ENCODE results near the gene CLK1.

DNA sequence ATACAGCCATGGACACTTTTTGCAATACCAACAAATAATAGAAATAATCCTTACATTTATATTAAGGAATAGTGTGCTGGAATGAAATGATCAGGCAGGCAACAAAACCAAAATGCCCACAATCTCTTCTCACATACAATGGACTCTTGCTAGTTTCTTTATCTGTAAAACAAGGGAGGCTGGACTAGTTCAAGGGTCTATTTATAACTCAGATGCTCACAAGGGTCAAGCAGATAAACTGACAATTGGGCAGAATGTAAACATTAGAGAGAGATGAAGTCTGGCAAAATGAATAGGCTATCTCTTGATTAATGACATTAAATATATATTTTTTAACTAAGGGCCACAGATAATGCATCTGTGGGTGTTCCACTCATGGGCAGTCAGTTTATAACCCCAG is 13.0 kb upstream of the CLK1 start:
- TF ChIP-seq, protein P1, sequence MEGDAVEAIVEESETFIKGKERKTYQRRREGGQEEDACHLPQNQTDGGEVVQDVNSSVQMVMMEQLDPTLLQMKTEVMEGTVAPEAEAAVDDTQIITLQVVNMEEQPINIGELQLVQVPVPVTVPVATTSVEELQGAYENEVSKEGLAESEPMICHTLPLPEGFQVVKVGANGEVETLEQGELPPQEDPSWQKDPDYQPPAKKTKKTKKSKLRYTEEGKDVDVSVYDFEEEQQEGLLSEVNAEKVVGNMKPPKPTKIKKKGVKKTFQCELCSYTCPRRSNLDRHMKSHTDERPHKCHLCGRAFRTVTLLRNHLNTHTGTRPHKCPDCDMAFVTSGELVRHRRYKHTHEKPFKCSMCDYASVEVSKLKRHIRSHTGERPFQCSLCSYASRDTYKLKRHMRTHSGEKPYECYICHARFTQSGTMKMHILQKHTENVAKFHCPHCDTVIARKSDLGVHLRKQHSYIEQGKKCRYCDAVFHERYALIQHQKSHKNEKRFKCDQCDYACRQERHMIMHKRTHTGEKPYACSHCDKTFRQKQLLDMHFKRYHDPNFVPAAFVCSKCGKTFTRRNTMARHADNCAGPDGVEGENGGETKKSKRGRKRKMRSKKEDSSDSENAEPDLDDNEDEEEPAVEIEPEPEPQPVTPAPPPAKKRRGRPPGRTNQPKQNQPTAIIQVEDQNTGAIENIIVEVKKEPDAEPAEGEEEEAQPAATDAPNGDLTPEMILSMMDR (conservative IDR thresholded peaks at IDR 0.05; ENCODE audit: low read depth, low read length) = no peak
- TF ChIP-seq EZH2phosphoT487 (IDR thresholded peaks at IDR 0.05; ENCODE audit: borderline replicate concordance, low read length) = no peak
